ENCODE data around the gene GUCY2C. TPM values are rescaled to one million over a fixed set of nuclear protein-coding genes. Genes with fewer than 3 reads are reported as not detected.
A peak's percentile ranks its signal among the peaks of the same experiment; 100 is the strongest.

The GUCY2C gene
- polyA plus RNA-seq, 6 donors from 2014 or later: 0.06 to 0.32 (median 0.20) TPM; not detected in 1

DNA sequence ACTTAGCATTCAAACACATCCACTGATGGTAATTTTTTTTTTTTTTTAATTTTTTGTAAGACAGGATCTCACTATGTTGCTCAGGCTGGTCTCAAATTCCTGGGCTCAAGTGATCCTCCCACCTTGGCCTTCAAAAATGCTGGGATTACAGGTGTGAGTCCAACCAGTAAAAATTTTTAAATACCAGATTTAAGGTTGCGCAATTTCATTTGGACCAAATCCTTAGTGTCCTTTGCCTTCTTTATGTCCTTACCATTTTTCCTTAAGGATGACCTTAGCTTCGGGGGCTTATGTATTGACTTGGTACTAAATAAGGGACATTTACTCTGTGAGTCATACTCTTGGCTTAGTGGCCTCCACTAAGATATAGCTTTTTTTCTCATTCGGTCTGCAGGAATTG, 124.6 kb downstream of the GUCY2C start:
- peaks cover 0 to 2% (median 0%) of the 10 kb centered on the region in 7 donors for H3K9me3 Mint-ChIP-seq
- DNase-seq (no peak), ATAC-seq (ENCODE audit: low read depth in 2 of 2) (no peak)
- H3K36me3 Mint-ChIP-seq: no peaks in the 10 kb centered on the region
- H3K4me1 Mint-ChIP-seq: peaks cover 7 to 14% (median 11%) of the 10 kb centered on the region in 3 donors
- no peak overlapping the region for H3K27ac Mint-ChIP-seq
- no peak overlapping the region for H3K4me3 Mint-ChIP-seq
- peaks cover 26 to 29% (median 26%) of the 10 kb centered on the region in 3 donors for H3K27me3 Mint-ChIP-seq

- ATAC-seq (ENCODE audit: low read depth in 2 of 2) (no peak), DNase-seq (no peak)
- Mint-ChIP-seq H3K27ac (peak overlapping the region in 1 of 6 donors; percentile 55), H3K4me3 (no peak overlapping the region), H3K36me3 (no peaks in the 10 kb centered on the region), H3K4me1 (peaks cover 2 to 10% (median 4%) of the 10 kb centered on the region in 3 donors), H3K9me3 (peaks cover 0 to 2% (median 0%) of the 10 kb centered on the region in 7 donors), H3K27me3 (peaks cover 34 to 39% (median 36%) of the 10 kb centered on the region in 3 donors)
Observed at GRCh38 chr12:14570231-14570630, 126.2 kb downstream of the GUCY2C start.

- Mint-ChIP-seq H3K27me3 (peaks cover 34 to 39% (median 35%) of the 10 kb centered on the region in 3 donors), H3K27ac (peak within 1 kb of the TSS in 1 of 6 donors; percentile 16), H3K36me3 (no peaks in the 10 kb centered on the region), H3K4me1 (peaks cover 2 to 7% (median 4%) of the 10 kb centered on the region in 3 donors), H3K9me3 (no peaks in the 10 kb centered on the region), H3K4me3 (peak within 1 kb of the TSS in 7 of 8 donors; percentile 49 to 82 (median 75))
- ATAC-seq (ENCODE audit: low read depth in 2 of 2) (peak; percentile 57 to 70), DNase-seq (no peak)
Observed at GRCh38 chr12:14567351-14568162, 128.8 kb downstream of the GUCY2C start, which contains the start of gene PLBD1. Gene PLBD1, minus strand, starts transcription at chr12:14567883. Its CDS starts 187 bp downstream, at chr12:14567696.

- H3K4me1 Mint-ChIP-seq: peaks cover 8 to 17% (median 12%) of the 10 kb centered on the region in 3 donors
- no peak overlapping the region for H3K4me3 Mint-ChIP-seq
- no peaks in the 10 kb centered on the region for H3K36me3 Mint-ChIP-seq
- DNase-seq (no peak), ATAC-seq (ENCODE audit: low read depth in 2 of 2) (no peak)
- H3K27ac Mint-ChIP-seq: no peak overlapping the region
- H3K27me3 Mint-ChIP-seq: peaks cover 22 to 30% (median 27%) of the 10 kb centered on the region in 3 donors
- H3K9me3 Mint-ChIP-seq: no peaks in the 10 kb centered on the region
Observed at GRCh38 chr12:14564336-14564959, 132.0 kb downstream of the GUCY2C start.

GRCh38 chr12:14563046-14563445, 133.4 kb downstream of the GUCY2C start:
- Mint-ChIP-seq H3K4me1 (peaks cover 17 to 23% (median 18%) of the 10 kb centered on the region in 3 donors), H3K36me3 (no peaks in the 10 kb centered on the region), H3K4me3 (no peak overlapping the region), H3K27ac (no peak overlapping the region), H3K9me3 (no peaks in the 10 kb centered on the region), H3K27me3 (peaks cover 11 to 22% (median 17%) of the 10 kb centered on the region in 3 donors)
- ATAC-seq (ENCODE audit: low read depth in 2 of 2) (no peak), DNase-seq (no peak)

Other genes starting within 250 kb of the GUCY2C start
- gene PLBD1, start 128.7 kb downstream of the GUCY2C start, polyA plus RNA-seq (ENCODE audit: low read depth in 6 of 6): 1 to 10 TPM in 3 of 6 donors, under 1 TPM in 3; 0.39 to 5.3 (median 1.6) TPM
- 10 to 100 TPM; 37.0 to 69.1 (median 59.0) TPM for gene WBP11, start 106.9 kb upstream of the GUCY2C start, polyA plus RNA-seq (ENCODE audit: low read depth in 6 of 6)
- 1 to 10 TPM in 5 of 6 donors, not detected in 1; 1.1 to 1.9 (median 1.6) TPM for gene C12orf60, start 107.1 kb upstream of the GUCY2C start, polyA plus RNA-seq (ENCODE audit: low read depth in 6 of 6)
- gene SMCO3, start 117.6 kb upstream of the GUCY2C start, polyA plus RNA-seq (ENCODE audit: low read depth in 6 of 6): under 1 TPM in 3 of 6 donors, not detected in 3; 0.23 to 0.65 (median 0.35) TPM
- gene ART4, start 146.9 kb upstream of the GUCY2C start, polyA plus RNA-seq (ENCODE audit: low read depth in 6 of 6): not detected
- gene MGP, start 189.3 kb upstream of the GUCY2C start, polyA plus RNA-seq (ENCODE audit: low read depth in 6 of 6): 1 to 10 TPM in 1 of 6 donors, under 1 TPM in 2, not detected in 3; 0.29 to 1.4 (median 0.57) TPM
- 1 to 10 TPM; 2.4 to 4.8 (median 2.7) TPM for gene ERP27, start 241.9 kb upstream of the GUCY2C start, polyA plus RNA-seq (ENCODE audit: low read depth in 6 of 6)